HG02623 (cell line): ENCODE measurements around the gene DTHD1.

ENCODE experiments used
- ATAC-seq: cut with Tn5 transposase; IDR thresholded peaks from one replicate; pipeline ENCODE4 v1.9.1; 2021; ENCODE audit warnings: moderate library complexity; ENCODE audit not compliant: unreplicated experiment

DTHD1 gene

GRCh38 chr4:36281384-36282106 lies at the start of gene DTHD1:
Gene DTHD1, plus strand, starts transcription at chr4:36281616. Its CDS starts 143 bp downstream, at chr4:36281759.
- no peak for ATAC-seq

GRCh38 chr4:36233567-36234266 lies 47.7 kb upstream of the DTHD1 start:
- ATAC-seq: no peak

DNA sequence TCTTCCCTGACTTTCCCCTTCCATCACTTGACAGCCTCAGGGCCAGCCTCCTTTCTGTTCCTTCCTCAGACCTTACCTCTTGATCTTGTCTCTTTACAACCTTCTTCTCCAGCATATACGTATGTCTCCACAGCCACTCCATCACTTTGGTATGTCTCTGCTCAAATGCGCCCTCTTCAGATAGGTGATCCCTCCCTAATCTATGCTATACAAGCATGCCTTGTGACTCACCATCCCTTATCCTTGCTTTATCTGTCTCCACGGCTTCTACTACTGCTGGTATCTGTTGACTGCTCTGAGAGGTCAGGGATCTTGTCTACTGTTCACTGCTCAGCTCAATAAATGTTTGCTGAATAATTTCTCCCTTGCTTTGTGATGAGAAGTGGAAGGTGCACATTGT lies 46.1 kb upstream of the DTHD1 start:
- no peak for ATAC-seq

- no peak for ATAC-seq
These were observed 45.3 kb upstream of the DTHD1 start for GRCh38 chr4:36236159-36236558.

DNA sequence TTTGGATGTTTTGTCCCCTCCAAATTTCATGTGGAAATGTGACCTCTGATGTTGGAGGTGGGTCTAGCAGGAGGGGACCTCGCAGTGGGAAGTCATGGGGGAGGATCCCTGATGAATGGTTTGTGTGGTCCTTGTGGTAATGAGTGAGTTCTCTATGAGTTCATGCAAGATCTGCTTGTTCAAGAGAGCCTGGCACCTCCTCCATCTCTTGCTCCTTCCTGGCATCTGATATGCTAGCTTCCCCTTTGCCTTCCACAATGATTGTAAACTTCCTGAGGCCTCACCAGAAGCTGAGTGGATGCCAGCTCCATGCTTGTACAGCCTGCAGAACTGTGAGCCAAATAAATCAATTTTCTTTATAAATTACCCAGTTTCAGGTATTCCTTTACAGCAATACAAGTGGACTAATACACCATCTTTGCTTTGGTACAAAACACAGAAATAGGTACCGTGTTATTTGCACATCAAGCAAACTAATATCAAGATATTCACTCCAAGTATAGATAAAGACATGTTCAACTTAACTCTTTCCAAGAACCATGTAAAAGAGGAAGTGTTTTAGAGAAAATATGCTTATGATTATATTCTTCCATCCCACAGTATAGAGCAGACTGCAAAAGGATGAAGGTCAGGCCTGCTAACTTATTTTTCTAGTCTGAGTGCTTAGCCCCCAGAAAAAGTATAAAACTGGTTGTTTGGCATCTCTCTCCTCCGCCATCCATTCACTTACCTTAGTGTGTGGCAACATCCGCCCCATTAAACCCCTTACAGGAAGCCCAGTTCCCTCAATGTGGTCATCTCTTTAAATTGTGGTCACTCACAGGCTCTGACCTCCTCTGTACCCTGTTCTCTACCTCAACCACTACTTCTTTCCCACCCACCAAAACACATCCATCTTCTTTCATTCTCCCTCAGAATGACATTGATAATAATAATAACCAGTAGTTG lies 43.8 kb upstream of the DTHD1 start:
- ATAC-seq: no peak

- ATAC-seq: peak; percentile 35
These were observed 39.6 kb upstream of the DTHD1 start for GRCh38 chr4:36241771-36242170.

GRCh38 chr4:36242629-36243354 lies 38.6 kb upstream of the DTHD1 start:
- ATAC-seq: no peak

DNA sequence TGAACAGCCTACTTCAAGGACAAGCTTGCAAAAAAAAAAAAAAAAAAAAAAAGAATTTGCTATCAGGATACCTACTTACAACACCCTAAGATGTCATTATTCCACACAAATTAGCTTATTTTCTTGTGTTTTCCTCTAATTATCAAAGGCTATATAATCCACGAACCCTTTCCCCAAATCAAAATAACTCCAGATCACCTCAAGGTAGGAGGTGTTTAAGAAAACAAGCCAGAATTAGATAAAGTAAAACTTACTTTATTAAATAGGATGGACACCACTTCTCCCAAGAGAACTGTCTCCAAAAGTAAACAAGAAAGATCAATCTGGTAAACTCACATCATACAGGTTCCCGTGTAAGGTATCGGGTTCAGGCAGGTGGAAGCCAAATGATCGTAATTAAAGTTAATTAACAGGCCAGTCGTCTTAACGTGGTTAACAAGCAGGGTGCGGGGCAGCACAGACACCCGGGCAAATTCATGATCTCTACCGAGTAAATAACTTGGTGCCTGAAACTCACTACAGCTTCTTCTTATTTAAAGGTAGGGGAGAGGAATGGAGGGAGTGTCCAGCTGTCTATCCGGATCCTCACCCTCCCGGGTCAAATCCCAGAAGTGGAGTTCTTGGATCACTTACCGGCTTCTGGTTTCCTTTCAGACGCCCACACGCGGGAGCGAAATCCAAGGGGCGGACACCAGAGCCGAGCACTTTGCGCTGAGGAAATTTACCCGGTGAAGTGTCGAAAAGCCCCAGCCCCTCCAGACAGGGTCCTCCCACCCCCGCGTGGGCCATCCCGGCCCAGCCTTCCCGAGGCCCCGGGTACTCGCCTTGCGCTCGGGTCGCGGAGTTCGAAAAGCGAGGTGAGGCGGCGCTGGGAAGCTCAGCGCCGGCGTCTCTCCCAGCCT lies 37.8 kb upstream of the DTHD1 start:
- ATAC-seq: peak; percentile 8

DNA sequence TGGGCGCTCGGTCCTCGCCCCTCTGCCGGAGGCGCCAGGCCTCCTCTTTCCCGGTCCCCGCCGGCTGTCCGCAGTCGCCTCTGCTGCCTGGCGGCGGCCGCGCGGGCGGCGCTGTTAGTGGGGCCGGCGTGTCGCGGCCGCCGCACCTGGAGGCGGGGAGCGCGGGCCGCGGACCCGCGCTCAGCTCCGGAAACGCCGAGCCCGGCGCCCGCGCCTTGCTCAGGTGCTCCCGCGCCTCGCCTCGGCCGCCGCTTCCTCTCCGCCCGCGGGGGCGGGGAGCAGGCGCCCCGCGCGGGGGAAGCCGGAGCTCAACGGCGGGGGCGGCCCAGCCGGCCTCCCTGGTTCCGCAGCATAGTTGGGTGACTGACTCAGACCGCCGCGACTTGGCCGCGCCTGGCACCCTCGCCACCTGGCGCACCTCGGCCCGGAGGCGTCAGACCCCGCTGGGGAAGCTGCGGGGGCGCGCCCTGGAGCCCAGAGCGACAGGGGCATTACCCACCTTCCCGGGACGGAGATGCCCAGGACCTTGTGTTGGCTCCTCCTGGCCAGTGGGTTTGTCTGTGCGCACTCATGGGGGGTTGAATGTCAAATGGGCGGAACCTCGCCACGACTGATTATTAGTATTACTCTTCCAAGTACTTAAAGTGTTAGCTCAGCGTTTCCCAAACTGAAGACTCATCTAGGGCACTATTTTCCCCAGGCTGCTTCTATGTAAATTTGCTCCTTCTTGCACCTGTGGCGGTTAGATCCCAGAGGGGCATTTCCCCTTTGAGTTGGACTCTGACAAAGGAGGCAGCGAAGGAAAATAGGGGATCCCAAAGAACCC lies 36.9 kb upstream of the DTHD1 start, which contains the start of gene ARAP2:
Gene ARAP2, minus strand, starts transcription at position 258 of the 826 bp plus-strand sequence. CDS start 15,028 bp downstream, outside the sequence.
- ATAC-seq: peak; percentile 54

- ATAC-seq: no peak
These were observed 31.8 kb upstream of the DTHD1 start for GRCh38 chr4:36249610-36250009.

GRCh38 chr4:36251983-36252382 lies 29.4 kb upstream of the DTHD1 start:
- ATAC-seq: no peak

DNA sequence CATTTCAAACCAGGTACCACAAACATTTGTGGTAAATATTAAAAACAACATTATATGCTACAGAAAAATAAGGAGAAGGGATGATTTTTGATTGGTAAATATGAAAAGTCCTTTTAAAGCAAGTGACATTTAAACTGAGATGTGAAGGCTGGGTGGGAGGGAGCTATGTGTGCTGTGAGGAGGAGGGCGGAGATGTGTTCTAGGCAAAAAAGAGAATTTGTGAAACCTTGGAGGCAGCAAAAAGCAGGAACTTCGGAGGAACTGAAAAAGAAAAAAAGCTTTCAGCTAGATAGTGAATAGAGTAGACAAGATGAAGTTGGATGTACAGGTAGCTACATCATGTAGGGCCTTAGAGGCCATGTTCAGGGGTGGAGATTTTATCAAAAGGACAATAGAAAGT lies 27.0 kb upstream of the DTHD1 start:
- ATAC-seq: no peak

- ATAC-seq: peak; percentile 70
These were observed 25.8 kb upstream of the DTHD1 start for GRCh38 chr4:36255577-36255976.

DNA sequence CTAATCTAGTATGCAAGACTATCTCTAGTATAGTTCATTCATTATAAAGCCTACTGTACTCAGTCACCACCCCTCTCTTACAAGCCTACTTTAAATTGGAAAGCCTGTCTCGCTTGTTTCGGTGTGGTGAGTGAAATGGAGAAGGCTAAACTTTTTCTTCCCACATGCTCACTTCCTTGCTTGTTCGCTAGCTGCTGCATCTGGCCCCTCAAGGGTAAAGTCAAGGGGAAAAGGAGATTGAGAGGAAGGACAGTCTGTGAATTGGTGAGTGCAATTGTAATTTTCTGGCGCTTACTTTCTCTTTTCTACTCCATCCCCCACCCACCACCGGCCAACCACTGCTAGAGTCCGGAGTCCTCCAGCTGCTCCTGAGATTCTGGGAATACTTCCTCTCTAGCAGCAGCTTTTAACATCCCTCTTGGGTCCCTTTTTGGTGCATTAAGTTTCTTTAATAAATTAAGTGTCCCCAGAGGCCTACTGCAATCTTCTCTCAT lies 25.0 kb upstream of the DTHD1 start:
- ATAC-seq: peak; percentile 62

DNA sequence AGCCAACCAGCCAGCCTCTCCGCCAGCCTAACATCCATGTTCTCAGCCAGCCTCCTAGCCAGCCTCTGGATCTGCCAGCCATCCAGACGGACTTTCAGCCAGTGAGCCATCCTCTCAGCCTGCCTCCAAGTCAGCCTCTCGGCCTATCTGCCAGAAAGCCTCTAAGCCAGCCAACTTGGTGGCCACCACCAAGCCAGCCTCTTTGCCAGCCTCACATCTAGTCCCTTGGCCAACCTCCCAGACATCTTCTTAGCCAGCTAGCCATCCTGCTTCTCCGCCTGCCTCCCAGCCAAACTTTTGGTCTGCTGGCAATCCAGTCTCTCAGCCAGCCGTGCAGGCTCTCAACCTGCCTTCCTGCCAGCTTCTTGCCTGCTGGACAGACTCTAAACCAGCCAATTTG lies 20.7 kb upstream of the DTHD1 start:
- no peak for ATAC-seq

DNA sequence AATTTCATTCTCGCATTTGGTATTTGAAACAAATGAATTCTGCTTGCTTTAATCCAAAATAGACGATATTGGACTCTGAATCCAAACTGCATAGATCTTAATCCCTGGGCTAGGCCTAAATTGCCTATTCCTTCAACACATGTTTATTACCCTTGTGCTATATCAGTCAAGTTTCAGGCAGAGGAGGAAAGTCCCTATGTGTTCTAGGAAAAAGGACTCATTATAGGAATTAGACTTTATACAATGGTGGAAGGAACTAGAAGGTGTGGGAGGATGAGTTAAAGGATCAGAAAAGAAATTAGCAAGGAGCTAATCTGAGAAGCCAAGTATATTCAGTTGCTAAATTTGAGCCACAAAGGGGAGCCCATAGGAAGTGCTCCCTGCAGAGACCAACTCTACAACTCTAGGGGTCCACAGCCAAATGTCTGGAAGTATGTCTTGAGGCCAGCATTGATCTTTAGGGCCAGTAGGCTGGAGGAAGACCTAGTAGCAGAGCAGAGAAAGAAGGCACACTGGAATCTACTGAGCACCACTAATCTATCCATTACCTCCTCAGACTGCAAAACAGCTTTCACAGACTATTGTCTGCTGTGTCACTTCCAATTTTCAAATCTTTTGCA lies 17.1 kb upstream of the DTHD1 start:
- no peak for ATAC-seq

GRCh38 chr4:36267486-36268268 lies 13.7 kb upstream of the DTHD1 start:
- ATAC-seq: no peak
